HepG2 (cell line): Measurements from ENCODE around the gene MUTYH. TPM values are rescaled to one million over a fixed set of nuclear protein-coding genes. Genes with fewer than 3 reads are reported as not detected.
A peak's percentile ranks its signal among the peaks of the same experiment; 100 is the strongest.

ENCODE experiments used
- BRCA1 ChIP-seq: sonication (generic); formaldehyde crosslinking; IDR thresholded peaks from 2 replicates; pipeline ENCODE4 v1.4.0; 2020; ENCODE audit warnings: missing genetic modification reagents
- EHMT2 ChIP-seq: fragments of 200-600 bp; sonication (generic); IDR thresholded peaks from 2 replicates; pipeline ENCODE4 v1.7.0; 2017; ENCODE audit warnings: antibody characterized with exemption, low read depth, low read length, borderline replicate concordance
- GTF3A ChIP-seq: sonication (generic); formaldehyde crosslinking; conservative IDR thresholded peaks from 2 replicates; pipeline ENCODE4 v1.4.0; 2020; ENCODE audit warnings: mild to moderate bottlenecking, missing genetic modification reagents
- KDM1A ChIP-seq: IDR thresholded peaks from 2 replicates; pipeline ENCODE4 v1.6.1; 2016; ENCODE audit warnings: missing compliant biosample characterization
- MTA1 ChIP-seq: sonication (generic); formaldehyde crosslinking; IDR thresholded peaks from 2 replicates; pipeline ENCODE4 v1.4.0; 2020; ENCODE audit warnings: missing genetic modification reagents, mild to moderate bottlenecking, borderline replicate concordance
- NBN ChIP-seq: fragments of 450-650 bp; conservative IDR thresholded peaks from 2 replicates; pipeline ENCODE4 v1.6.1; 2017
- PRMT3 ChIP-seq: sonication (generic); formaldehyde crosslinking; IDR thresholded peaks from 2 replicates; pipeline ENCODE4 v1.8.1; 2022; ENCODE audit warnings: low read depth, mild to moderate bottlenecking, moderate library complexity, missing genetic modification reagents, borderline replicate concordance
- REST ChIP-seq, 2 experiments: IDR thresholded peaks; 2 replicates each; pipeline ENCODE4 v1.6.1; 2011 to 2012; ENCODE audit warnings: low read length in 2 of 2, borderline replicate concordance in 1 of 2, low read depth in 1 of 2, mild to moderate bottlenecking in 1 of 2, moderate library complexity in 1 of 2
- SCMH1 ChIP-seq: sonication (generic); formaldehyde crosslinking; IDR thresholded peaks from 2 replicates; pipeline ENCODE4 v1.9.0; 2021; ENCODE audit warnings: missing genetic modification reagents, mild to moderate bottlenecking, borderline replicate concordance
- SKIL ChIP-seq: sonication (generic); formaldehyde crosslinking; IDR thresholded peaks from 2 replicates; pipeline ENCODE4 v1.8.0; 2022; ENCODE audit warnings: missing genetic modification reagents, mild to moderate bottlenecking, moderate library complexity, borderline replicate concordance
- ZNF282 ChIP-seq: fragments of 450-650 bp; IDR thresholded peaks from 2 replicates; pipeline ENCODE4 v1.6.1; 2018; ENCODE audit not compliant: partially characterized antibody
- ZNF362 ChIP-seq: sonication (generic); formaldehyde crosslinking; IDR thresholded peaks from 2 replicates; pipeline ENCODE4 v1.4.0; 2020; ENCODE audit warnings: missing genetic modification reagents, mild to moderate bottlenecking, borderline replicate concordance
- ZNF556 ChIP-seq: sonication (generic); formaldehyde crosslinking; IDR thresholded peaks from 2 replicates; pipeline ENCODE4 v1.4.0; 2020; ENCODE audit warnings: mild to moderate bottlenecking, missing genetic modification reagents, borderline replicate concordance
- ZNF629 ChIP-seq: sonication (generic); formaldehyde crosslinking; conservative IDR thresholded peaks from 2 replicates; pipeline ENCODE4 v1.5.0; 2020; ENCODE audit warnings: missing genetic modification reagents
- ZNF672 ChIP-seq: sonication (generic); formaldehyde crosslinking; IDR thresholded peaks from 2 replicates; pipeline ENCODE4 v1.8.1; 2022; ENCODE audit warnings: missing genetic modification reagents
- ZNF768 ChIP-seq: sonication (generic); formaldehyde crosslinking; IDR thresholded peaks from 2 replicates; pipeline ENCODE4 v1.4.0; 2020; ENCODE audit warnings: missing genetic modification reagents
- polyA plus RNA-seq, 8 experiments: library from polyadenylated mRNA; depleted of rRNA in 3 of 8; stranded (reverse) in 7 of 8; unstranded in 1 of 8; fragments of >200 nt; fragmentation: Illumina TruSeq in 4 of 8; extraction: Trizol in 4 of 8; gene quantifications; 2 replicates each; pipeline versions ENCODE4 v1.2.1 to v1.2.3, GENCODE V29; 2011 to 2016; ENCODE audit warnings: low read depth in 4 of 8, missing spikeins in 1 of 8, mixed read lengths in 1 of 8; ENCODE audit not compliant: insufficient read depth in 1 of 8
- total RNA-seq, 5 experiments: library from RNA; depleted of rRNA; stranded (reverse); fragments of >200 nt; fragmentation: Illumina TruSeq; extraction: Trizol; gene quantifications; 2 replicates each; pipeline ENCODE4 v1.2.3, GENCODE V29; 2016; ENCODE audit warnings: low read depth in 1 of 5
- TF ChIP-seq, protein P1 (sequence below): sonication (generic); formaldehyde crosslinking; IDR thresholded peaks from 2 replicates; pipeline ENCODE4; 2020; ENCODE audit warnings: missing genetic modification reagents, mild to moderate bottlenecking, borderline replicate concordance

The MUTYH gene
- total and polyA plus RNA-seq, 2 of the 13 experiments (the other 11 are each of a cell fraction or from before 2014, with no cell fraction given), result 16.3 to 17.1 TPM

- TF ChIP-seq, protein P1, sequence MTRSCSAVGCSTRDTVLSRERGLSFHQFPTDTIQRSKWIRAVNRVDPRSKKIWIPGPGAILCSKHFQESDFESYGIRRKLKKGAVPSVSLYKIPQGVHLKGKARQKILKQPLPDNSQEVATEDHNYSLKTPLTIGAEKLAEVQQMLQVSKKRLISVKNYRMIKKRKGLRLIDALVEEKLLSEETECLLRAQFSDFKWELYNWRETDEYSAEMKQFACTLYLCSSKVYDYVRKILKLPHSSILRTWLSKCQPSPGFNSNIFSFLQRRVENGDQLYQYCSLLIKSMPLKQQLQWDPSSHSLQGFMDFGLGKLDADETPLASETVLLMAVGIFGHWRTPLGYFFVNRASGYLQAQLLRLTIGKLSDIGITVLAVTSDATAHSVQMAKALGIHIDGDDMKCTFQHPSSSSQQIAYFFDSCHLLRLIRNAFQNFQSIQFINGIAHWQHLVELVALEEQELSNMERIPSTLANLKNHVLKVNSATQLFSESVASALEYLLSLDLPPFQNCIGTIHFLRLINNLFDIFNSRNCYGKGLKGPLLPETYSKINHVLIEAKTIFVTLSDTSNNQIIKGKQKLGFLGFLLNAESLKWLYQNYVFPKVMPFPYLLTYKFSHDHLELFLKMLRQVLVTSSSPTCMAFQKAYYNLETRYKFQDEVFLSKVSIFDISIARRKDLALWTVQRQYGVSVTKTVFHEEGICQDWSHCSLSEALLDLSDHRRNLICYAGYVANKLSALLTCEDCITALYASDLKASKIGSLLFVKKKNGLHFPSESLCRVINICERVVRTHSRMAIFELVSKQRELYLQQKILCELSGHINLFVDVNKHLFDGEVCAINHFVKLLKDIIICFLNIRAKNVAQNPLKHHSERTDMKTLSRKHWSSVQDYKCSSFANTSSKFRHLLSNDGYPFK (CRISPR knock-in tag), result no peak
- TF ChIP-seq ZNF556 (CRISPR knock-in tag) (no peak), REST (IDR thresholded peaks at IDR 0.05; ENCODE audit: borderline replicate concordance in 1 of 2, low read depth in 1 of 2, low read length in 2 of 2) (peak in 1 of 2 experiments; percentile 28; a peak in 1 of 4 replicates), GTF3A (CRISPR knock-in tag) (no peak), MTA1 (CRISPR knock-in tag) (no peak), KDM1A (CRISPR knock-in tag) (no peak; the same call in 1 of the 2 replicates), BRCA1 (CRISPR knock-in tag) (no peak), ZNF672 (CRISPR knock-in tag) (no peak), SKIL (CRISPR knock-in tag) (0 out of 2 replicates have a peak, but pooled peaks have one; percentile 22), SCMH1 (no peak), ZNF768 (CRISPR knock-in tag) (no peak), NBN (no peak), ZNF282 (no peak), EHMT2 (no peak), ZNF362 (no peak), PRMT3 (CRISPR knock-in tag) (no peak), ZNF629 (CRISPR knock-in tag) (no peak)
Observed at GRCh38 chr1:45297666-45298356, 42.4 kb downstream of the MUTYH start (continued).
